Activated CD4-positive, alpha-beta memory T cell treated with anti-CD3 and anti-CD28 coated beads, Interleukin-2, amount 10 ng/mL, durations not matched to agents 7 days and 5 days (primary cell): ENCODE data around the gene KCNJ12. TPM values are rescaled to one million over a fixed set of nuclear protein-coding genes. Genes with fewer than 3 reads are reported as not detected.

Experiments
- CTCF ChIA-PET: fragments of 350-600 bp; sonication (Branson Sonifier 250); formaldehyde crosslinking; loops from one replicate; lab custom pipeline; 2021; ENCODE audit warnings: antibody characterized with exemption, inconsistent platforms; lab: Charles Lee
- POLR2A ChIA-PET: fragments of 350-600 bp; sonication (Branson Sonifier 250); formaldehyde crosslinking; loops from one replicate; lab custom pipeline; 2021; ENCODE audit warnings: antibody characterized with exemption; lab: Charles Lee
- DNase-seq: peaks from one replicate; pipeline ENCODE4 v3.0.0-alpha.2; 2020
- H3K27ac Mint-ChIP-seq: one replicate; pipeline ENCODE4 v1.8.0; 2021; ENCODE audit warnings: mild to moderate bottlenecking, mixed read lengths
- H3K27me3 Mint-ChIP-seq: one replicate; pipeline ENCODE4 v1.8.0; 2021; ENCODE audit warnings: mixed read lengths
- H3K36me3 Mint-ChIP-seq: one replicate; pipeline ENCODE4 v1.8.0; 2021; ENCODE audit warnings: low read depth, mixed read lengths
- H3K4me1 Mint-ChIP-seq: one replicate; pipeline ENCODE4 v1.8.0; 2021; ENCODE audit warnings: mixed read lengths
- H3K4me3 Mint-ChIP-seq: one replicate; pipeline ENCODE4 v1.8.0; 2021; ENCODE audit warnings: mild to moderate bottlenecking, mixed read lengths
- H3K9me3 Mint-ChIP-seq: one replicate; pipeline ENCODE4 v1.8.0; 2021; ENCODE audit warnings: mixed read lengths
- total RNA-seq, 2 experiments: library from RNA; stranded (reverse); gene quantifications; one replicate each; pipeline ENCODE4 v1.2.3, GENCODE V29; 2021

Gene KCNJ12
- total RNA-seq, 2 experiments from 2014 or later: not detected

DNA sequence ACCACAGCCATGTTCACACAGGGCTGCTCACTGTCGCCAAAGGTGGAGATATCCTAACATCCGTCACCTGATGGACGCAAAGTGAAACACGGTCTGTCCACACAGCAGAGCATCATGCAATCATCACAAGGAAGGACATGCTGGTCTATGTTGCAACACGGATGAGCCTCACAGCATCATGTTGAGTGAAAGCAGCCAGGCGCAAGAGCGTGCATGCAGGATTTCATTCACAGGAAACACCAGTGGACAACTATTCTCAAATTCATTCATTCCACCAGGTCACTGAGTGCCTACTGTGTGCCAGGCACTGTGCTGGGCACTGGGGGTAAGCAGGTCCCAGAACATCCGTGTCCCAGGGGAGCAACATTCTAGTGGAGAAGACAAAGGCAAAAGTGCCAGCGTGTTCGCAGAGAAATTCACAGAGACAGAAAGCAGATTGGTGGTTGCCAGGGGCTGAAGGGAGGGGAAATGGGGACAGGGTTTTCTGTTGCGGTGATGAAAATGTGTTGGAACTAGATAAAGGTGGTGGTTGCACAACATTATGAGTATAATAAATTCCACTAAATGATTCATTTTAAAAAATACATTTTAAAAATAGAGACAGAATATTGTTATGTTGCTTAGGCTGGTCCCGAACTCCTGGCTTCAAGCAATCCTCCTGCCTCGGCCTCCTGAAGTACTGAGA is 22.7 kb upstream of the KCNJ12 start:
- Mint-ChIP-seq H3K4me1 (no peaks in the 10 kb centered on the region), H3K36me3 (no peaks in the 10 kb centered on the region), H3K9me3 (peaks cover 2% of the 10 kb centered on the region)

DNA sequence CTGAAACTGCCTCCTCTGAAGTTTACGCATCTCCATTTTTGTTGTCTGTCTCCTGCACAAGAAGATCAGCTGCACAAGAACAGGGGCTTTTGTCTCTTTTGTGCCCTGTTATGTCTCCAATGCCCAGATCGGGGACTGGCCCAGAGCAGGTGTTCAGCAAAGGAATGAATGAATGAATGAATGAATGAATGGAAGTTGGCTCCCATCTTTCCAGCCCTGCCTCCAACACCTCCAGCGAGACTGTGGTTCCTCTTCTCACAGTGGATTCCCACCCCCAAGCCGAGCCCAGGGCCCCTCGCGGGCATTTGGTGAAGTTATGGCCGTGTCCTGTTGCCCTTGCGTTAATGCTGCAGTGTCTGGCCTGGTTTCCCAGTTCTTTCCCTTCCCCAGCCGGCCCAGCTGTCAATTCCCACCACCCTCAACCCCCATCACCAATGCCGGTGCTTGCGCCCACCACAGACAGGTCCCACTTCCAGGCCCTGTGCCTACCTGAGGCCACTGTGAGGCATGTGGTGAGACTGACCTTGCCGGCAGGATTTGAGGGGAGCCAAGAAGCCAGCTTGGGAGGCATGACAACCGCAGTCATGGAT is 21.3 kb upstream of the KCNJ12 start:
- no peaks in the 10 kb centered on the region for H3K4me1 Mint-ChIP-seq
- H3K27me3 Mint-ChIP-seq: peaks cover 3% of the 10 kb centered on the region
- H3K4me3 Mint-ChIP-seq: no peak overlapping the region
- ChIA-PET CTCF (no interaction called here), POLR2A (no interaction called here)
- H3K9me3 Mint-ChIP-seq: peaks cover 1% of the 10 kb centered on the region
- no peak overlapping the region for H3K27ac Mint-ChIP-seq
- DNase-seq: no peak
- no peaks in the 10 kb centered on the region for H3K36me3 Mint-ChIP-seq

More for the DNA sequence above, 22.7 kb upstream of the KCNJ12 start:
- CTCF ChIA-PET: no interaction called here
- no peak overlapping the region for H3K4me3 Mint-ChIP-seq
- POLR2A ChIA-PET: no interaction called here
- no peak overlapping the region for H3K27ac Mint-ChIP-seq
- no peak for DNase-seq
- peaks cover 3% of the 10 kb centered on the region for H3K27me3 Mint-ChIP-seq

DNA sequence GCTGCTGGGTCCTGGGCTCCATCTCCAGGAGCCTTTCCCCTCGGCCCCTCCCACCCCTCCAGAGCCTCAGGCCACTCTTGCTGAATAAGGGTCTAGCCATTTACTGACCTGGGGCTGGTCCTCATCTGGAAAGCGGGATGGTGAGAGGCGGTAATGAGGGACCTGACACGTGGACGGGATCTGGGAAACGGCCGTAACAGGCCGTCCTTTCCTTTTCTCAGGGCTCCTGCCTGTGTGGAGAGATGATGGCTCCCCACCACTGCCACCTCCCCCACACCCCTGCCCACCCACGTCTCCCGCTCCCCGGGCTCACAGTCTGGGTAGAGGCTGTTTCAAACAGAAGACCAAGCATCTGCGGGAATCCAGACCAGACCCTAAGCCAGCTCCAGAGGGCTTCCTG is 20.6 kb upstream of the KCNJ12 start:
- H3K4me1 Mint-ChIP-seq: no peaks in the 10 kb centered on the region
- no peak overlapping the region for H3K4me3 Mint-ChIP-seq
- no peak for DNase-seq
- H3K27ac Mint-ChIP-seq: no peak overlapping the region
- CTCF ChIA-PET: no interaction called here
- POLR2A ChIA-PET: no interaction called here
- no peaks in the 10 kb centered on the region for H3K9me3 Mint-ChIP-seq
- H3K36me3 Mint-ChIP-seq: no peaks in the 10 kb centered on the region
- peaks cover 3% of the 10 kb centered on the region for H3K27me3 Mint-ChIP-seq

DNA sequence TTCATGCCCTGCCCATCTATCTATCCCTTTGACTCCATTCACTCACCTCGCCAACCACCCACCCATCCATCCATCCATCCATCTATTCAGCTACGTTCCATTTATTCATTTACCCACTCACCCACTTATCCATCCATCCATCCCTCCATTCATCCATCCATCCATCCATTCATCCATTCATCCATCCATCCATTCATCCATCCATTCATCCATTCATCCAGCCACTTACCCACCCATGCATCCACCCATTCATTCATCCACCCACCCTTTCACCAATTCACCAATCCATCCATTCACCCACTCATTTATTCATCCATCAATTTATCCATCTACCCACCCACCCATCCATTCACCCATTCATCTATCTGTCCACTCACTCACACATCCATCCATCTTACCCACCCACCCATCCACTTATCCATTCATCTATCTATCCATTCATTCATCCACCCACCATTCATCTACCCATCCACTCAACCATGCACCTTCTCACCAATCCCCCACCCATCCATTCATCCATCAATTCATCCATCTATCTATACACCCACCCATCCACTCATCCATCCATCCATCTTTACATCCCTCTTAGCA is 19.5 kb upstream of the KCNJ12 start:
- DNase-seq: no peak
- no peaks in the 10 kb centered on the region for H3K36me3 Mint-ChIP-seq

DNA sequence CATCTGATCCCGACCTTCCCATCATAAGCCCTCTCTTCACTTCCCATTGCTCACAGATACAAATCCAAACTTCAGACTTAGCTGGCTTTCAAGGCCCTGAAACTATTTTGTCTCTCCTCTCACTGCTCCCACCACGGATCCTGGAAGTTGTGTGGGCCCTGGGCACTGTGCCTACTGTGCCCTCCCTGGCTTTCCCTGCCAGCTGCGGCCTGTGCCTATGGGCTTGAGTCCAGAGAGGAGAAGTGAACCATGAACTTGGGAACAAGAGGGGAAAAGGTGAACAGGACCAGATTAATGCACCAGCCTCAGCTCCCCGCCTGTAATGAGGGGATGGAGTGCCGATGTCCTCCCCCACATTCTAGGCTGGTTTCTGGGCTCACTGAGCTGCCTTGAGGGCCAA is 18.9 kb upstream of the KCNJ12 start:
- peaks cover 3% of the 10 kb centered on the region for H3K27me3 Mint-ChIP-seq
- H3K4me1 Mint-ChIP-seq: no peaks in the 10 kb centered on the region
- DNase-seq: no peak
- ChIA-PET POLR2A (no interaction called here), CTCF (no interaction called here)
- no peaks in the 10 kb centered on the region for H3K36me3 Mint-ChIP-seq
- H3K4me3 Mint-ChIP-seq: no peak overlapping the region
- no peaks in the 10 kb centered on the region for H3K9me3 Mint-ChIP-seq
- H3K27ac Mint-ChIP-seq: no peak overlapping the region

More for the DNA sequence above, 19.5 kb upstream of the KCNJ12 start:
- no peaks in the 10 kb centered on the region for H3K9me3 Mint-ChIP-seq
- no peak overlapping the region for H3K4me3 Mint-ChIP-seq
- POLR2A ChIA-PET: interaction anchor here (0.6 kb wide), 1 partner anchor 36 kb away, joined by 3 read pairs; no protein-coding TSS in a partner anchor
- H3K27me3 Mint-ChIP-seq: peaks cover 3% of the 10 kb centered on the region
- CTCF ChIA-PET: no interaction called here
- H3K4me1 Mint-ChIP-seq: no peaks in the 10 kb centered on the region
- no peak overlapping the region for H3K27ac Mint-ChIP-seq

DNA sequence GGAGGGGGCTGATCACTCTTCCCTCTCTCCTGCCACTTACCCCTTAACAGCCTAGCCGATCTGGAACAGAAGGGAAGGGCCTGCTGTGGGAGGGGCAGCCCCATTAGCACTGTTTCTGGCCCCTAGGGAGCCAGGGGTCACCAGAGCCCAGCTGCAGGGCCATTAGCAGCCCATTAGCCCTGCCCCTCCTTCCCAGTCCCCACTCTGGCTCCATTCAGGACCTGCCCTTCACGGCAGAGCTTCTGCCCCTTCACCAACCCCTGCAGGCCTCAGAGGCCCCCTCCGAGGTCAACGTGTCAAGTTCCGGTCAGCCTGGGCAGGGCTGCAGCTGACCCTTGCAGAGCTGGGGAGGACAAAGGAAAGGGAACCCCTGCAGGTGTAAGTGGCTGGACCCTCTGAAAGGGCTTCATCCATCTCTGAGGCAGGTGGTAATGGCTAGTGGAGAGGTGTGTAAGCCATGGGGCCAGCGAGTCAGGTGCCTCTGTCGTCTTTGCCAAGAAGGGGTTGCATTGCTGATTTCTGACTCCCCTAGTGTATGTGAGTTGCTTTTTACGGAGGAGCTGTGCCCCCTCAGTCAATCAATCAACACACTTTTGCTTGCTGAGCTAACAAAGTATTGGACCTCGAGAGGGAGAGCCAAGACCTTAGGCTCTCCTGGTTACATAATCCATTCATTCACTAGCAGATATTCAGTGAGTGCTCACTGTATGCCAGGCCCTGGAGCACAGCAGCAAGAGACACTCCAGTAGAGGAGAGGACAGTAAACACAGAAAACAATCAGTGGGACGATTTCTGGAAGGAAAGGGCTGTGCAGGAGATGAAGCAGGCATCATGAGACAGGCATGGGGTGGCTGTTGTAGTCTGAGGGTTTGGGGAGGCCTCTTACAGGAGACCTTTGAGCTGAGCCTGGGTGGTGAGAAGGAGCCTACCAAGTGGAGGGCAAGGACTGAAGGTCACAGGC is 18.2 kb upstream of the KCNJ12 start:
- Mint-ChIP-seq H3K27ac (no peak overlapping the region), H3K36me3 (no peaks in the 10 kb centered on the region), H3K4me3 (no peak overlapping the region), H3K4me1 (no peaks in the 10 kb centered on the region), H3K27me3 (peaks cover 3% of the 10 kb centered on the region), H3K9me3 (no peaks in the 10 kb centered on the region)
- ChIA-PET CTCF (no interaction called here), POLR2A (no interaction called here)
- no peak for DNase-seq

DNA sequence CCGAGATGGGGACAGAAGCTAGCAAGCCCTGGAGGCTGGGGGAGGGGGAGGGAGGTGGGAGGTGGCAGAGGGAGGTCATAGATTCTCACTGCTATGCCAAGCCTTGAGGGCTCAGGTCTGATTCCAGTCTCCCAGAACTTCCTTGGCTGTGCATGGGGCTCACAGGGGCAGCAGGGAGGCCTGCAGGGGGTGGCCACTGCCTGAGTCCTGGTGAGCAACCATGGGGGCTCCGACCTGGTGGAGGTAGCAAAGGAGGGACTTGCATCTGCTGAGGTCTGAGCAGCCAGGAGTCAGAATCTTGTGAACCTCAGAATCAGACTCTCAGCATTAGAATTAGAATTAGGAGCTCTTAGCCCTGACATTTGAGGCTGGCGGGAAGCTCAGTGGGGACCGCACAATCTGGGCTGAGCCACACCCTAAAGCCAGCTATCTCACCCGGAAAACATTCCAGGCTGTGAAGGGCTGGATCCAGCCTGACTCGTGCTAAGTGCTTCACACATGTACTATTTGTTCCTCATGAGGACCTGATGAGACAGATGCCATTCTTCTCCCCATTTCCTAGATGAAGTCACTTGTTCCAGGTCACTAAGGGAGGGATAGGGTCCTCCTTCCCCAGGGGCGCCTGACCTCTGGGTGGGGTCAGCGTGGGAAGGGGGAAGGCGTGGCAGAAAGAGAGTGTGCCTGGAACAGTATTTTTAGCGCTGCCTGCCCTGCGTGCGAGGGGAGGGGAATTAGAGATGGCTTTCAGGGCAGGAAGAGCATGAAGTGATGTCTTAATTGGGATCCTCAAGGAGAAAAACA is 17.3 kb upstream of the KCNJ12 start:
- ChIA-PET CTCF (no interaction called here), POLR2A (no interaction called here)
- peaks cover 3% of the 10 kb centered on the region for H3K27me3 Mint-ChIP-seq
- no peaks in the 10 kb centered on the region for H3K4me1 Mint-ChIP-seq
- H3K36me3 Mint-ChIP-seq: no peaks in the 10 kb centered on the region
- DNase-seq: no peak
- no peak overlapping the region for H3K27ac Mint-ChIP-seq
- H3K9me3 Mint-ChIP-seq: no peaks in the 10 kb centered on the region
- H3K4me3 Mint-ChIP-seq: no peak overlapping the region

DNA sequence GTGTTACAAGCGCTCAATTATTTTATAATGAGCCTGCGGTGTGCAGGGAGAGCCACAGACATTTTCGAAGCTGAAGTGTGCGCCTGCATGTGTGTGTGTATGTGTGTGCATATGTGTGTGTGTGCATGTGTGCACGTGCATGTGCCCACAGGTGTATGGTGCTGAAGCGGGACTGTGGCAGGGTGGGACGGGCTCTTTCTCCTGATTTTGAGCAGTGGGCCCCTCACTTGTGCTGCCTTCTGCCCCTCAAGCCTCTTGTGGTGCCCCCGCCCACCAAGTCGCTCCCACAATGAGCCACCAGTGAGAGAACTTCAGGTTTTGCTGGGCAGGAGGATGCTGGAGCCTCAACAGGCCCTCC is 16.7 kb upstream of the KCNJ12 start:
- Mint-ChIP-seq H3K9me3 (no peaks in the 10 kb centered on the region), H3K27ac (no peak overlapping the region), H3K27me3 (peaks cover 2% of the 10 kb centered on the region), H3K4me3 (no peak overlapping the region), H3K4me1 (no peaks in the 10 kb centered on the region), H3K36me3 (no peaks in the 10 kb centered on the region)
- no peak for DNase-seq
- ChIA-PET POLR2A (no interaction called here), CTCF (no interaction called here)

DNA sequence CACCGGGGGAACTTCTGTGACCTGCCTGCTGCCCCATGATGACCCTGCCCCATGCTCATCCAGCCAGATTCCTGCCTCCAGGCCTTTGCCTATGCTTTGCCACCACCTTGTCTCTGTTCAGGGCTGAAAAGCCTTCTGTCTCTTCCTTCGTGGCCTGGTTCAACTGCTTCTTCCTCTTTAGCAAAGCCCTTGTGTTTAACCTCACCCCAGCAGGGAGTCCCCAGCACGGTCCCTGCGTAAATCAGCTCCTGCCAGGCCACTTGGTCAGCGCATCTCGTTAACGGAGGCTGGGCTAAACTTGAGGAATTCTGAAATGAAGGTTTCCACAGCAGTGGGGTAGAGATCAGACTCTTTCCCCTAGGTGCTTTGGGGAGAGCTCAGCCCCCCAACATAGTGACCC is 16.1 kb upstream of the KCNJ12 start:
- no peaks in the 10 kb centered on the region for H3K9me3 Mint-ChIP-seq

DNA sequence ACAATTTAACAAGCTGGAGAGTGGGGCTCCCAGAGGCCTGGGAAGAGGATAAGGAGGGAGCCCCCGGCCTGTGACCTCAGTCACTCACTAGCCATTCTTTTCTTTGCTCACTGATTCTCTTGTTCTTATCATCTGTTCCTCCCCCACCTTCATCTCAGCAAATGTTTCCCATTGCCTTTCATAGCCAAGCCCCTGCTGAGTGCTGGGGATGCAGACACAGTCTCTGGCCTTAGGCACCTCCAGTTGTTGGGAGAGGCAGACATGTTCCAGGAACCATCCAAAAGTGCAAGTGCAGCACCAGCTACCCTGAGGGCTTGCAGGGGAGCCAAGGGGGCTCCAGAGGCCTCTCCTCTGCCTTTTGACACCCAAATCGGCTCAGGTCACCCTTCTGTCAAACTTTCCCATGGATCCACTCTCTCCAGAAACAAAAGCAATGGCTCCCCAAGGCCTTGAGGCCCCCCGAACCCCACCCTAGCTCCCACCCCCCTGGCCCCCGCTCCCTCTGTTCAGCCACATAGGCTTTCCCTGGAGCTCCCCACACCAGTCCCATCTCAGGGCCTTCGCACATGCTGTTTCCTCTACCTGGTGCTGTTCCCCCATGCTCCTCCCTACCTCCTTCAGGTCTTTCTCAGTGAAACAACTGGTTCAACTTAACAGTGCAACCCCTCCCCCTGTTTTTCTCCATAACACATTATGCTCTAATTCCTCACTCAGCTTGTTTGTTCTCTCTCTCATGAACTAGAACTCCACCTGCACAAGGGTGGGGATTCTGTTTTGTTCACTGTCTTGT is 14.9 kb upstream of the KCNJ12 start:
- no peaks in the 10 kb centered on the region for H3K4me1 Mint-ChIP-seq
- no peaks in the 10 kb centered on the region for H3K36me3 Mint-ChIP-seq
- no peak overlapping the region for H3K4me3 Mint-ChIP-seq
- ChIA-PET POLR2A (no interaction called here), CTCF (no interaction called here)
- H3K9me3 Mint-ChIP-seq: no peaks in the 10 kb centered on the region
- H3K27ac Mint-ChIP-seq: no peak overlapping the region
- DNase-seq: no peak
- no peaks in the 10 kb centered on the region for H3K27me3 Mint-ChIP-seq

More for the DNA sequence above, 16.1 kb upstream of the KCNJ12 start:
- ChIA-PET POLR2A (no interaction called here), CTCF (no interaction called here)
- Mint-ChIP-seq H3K27ac (no peak overlapping the region), H3K27me3 (no peaks in the 10 kb centered on the region), H3K36me3 (no peaks in the 10 kb centered on the region), H3K4me3 (no peak overlapping the region), H3K4me1 (no peaks in the 10 kb centered on the region)
- no peak for DNase-seq

DNA sequence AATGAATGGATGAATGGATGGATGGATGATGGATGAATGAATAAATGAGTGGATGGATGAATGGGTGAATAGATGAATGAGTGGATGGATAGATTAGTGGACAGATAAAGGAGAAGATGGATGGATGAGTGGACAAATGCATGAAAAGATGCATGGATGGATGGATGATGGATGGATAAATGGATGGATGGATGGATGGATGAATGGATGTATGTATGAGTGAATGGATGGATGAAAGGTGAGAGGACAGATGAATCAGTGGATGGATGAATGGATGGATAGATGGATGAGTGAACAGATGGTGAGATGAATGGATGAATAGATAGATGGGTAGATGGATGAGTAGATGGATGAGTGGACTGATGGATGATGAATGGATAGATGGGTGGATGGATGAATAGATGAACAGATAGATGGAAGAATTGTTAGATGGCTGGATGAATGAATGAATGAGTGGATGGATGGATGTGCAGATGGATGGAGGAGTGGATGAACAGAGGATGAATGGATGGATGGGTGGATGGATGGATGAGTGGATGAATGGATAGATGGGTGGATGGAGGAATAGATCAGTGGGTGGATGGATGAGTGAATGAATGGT is 13.7 kb upstream of the KCNJ12 start:
- CTCF ChIA-PET: no interaction called here
- Mint-ChIP-seq H3K27ac (no peak overlapping the region), H3K27me3 (no peaks in the 10 kb centered on the region), H3K9me3 (no peaks in the 10 kb centered on the region), H3K36me3 (no peaks in the 10 kb centered on the region), H3K4me1 (no peaks in the 10 kb centered on the region), H3K4me3 (no peak overlapping the region)
- DNase-seq: no peak
- POLR2A ChIA-PET: no interaction called here
